GM18508 (cell line): ENCODE data around the gene MUC6.
"Not testable (repeated sequence)": the region's sequence is repeated elsewhere in the genome, so short reads cannot be mapped to it uniquely, and the experiment has no call there.

Experiments used
- ATAC-seq: cut with Tn5 transposase; IDR thresholded peaks from one replicate; pipeline ENCODE4 v1.9.1; 2021; ENCODE audit warnings: moderate number of reproducible peaks; ENCODE audit not compliant: insufficient read depth, unreplicated experiment

Gene MUC6

DNA sequence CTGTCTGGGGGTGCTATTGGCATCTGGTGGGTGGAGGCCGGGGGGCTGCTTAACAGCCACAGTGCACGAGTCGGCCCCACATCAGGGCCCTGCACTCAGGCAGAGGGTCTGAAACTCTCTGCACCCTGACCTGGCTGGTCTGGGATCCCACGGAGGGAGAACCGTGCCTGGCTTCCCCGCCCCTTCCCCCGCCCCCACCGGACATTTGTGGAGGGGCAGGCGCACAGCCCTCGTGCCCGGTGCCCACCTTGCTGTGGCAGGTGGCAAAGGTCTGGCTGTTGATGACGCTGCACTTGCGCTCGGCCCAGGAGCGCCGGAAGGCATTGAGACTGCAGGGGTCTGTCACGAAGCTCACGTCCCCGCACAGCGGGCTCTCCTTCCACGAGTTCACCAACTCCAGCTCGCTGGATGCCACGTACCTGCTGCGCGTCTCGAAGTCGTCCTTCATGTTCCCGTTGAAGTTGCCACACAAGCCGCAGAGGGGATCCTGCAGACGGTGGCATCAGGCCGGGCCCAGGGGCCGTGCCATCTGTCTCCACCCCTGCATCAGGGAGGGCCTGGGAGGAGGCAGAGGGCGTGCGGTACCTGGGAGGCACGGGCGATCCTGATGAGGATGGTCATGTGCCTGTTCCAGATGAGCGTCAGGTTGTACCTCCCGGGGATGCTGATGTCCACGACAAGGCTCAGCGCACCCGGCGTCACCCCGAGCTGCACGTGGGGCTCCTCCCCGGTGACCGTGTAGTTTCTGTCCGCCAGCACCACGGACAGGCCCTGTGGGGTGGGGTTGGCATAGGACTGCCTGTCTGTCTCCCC lies 11.7 kb downstream of the MUC6 start:
- ATAC-seq = no peak

DNA sequence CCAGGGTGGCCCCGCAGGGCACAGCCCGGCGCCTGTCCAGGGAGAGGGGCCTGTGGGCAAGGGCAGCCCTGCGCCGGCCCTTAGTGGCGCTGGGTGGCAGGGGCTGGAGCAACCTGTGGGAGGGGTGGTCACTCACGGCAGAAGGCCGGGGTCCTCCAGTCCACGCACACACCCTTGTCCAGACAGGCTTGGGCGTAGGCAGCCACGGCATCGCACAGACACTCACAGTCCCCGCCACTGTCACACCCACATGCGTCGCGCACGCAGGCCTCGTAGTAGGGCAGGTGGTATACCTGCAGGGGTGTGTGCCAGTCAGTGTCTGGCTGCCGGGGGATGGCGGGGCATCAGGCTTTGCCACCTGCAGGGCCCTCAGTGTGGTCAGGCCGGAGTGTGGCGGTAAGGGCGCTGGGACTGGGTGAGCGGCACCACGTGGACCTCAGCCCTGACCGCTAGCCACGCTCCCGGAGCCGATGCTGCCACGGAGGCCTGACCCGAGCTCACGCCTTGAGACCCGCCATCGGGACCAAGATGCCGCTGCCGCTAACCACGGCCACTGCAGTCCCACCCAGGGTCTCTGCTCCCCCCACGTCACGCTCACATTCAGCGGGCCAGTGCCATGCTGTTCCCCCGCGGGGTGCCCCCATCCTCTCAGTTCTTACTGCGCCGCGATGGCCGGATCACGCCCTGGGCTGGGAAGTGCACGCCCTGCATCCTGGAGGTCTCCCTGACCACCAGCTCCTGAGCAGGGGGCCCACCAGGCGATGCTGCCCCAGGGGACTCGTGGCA lies 12.5 kb downstream of the MUC6 start:
- ATAC-seq = no peak

DNA sequence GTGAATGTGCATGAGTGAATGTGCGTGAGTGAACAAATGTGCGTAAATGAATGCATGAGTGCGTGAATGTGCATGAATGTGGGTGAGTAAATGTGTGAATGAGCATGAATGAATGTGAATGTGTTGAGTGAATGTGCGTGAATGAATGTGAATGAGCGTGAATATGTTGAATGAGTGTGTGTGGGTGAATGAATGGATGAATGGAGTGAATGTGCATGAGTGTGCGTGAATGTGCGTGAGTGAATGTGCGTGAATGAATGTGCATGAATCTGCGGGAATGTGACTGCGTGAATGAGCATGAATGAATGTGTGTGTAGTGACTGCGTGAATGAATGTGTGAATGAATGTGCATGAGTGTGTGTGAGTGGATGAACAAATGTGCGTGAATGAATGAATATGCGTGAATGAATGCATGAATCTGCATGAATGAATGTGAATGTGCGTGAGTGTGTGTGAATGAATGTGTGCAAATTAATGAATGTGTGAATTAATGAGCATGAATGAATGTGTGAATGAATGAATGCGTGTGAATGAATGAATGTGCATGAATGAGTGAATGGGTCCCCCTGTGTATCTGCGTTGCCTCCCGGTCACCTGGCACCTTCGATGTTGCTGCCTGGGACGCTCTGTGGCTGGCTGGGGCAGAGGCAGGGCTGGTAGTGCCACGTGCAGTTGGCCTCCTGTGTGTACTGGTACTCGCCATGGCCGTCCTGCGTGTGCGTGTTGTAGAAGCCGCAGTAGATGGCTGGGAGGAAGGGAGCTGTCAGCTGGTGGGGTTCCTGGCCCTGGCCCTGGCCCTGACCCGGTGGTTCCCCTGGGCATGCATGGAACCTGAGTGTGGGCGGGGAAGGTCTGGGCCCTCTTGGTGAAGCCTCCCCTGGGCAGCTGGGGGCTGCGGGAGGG lies 13.4 kb downstream of the MUC6 start:
- no peak for ATAC-seq

DNA sequence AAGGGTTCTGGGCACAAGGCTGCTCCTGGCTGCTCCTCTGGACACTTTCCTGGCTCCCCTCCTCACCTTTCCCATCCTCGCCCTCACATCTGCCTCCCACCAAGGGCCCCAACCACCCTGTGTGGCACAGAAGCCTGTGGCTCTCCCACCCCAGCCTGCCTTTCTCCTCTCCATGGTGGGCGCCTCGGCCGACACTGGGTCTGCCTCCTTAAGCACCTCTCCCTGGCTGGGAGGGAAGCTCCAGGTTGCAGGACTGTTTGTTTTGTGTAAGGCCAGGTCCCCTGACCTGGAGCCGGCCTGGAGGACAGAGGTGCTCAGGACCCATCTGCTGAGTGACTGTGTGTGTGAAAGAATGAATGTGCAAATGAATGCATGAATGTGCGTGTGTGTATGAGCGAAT lies 14.1 kb downstream of the MUC6 start:
- ATAC-seq = no peak

DNA sequence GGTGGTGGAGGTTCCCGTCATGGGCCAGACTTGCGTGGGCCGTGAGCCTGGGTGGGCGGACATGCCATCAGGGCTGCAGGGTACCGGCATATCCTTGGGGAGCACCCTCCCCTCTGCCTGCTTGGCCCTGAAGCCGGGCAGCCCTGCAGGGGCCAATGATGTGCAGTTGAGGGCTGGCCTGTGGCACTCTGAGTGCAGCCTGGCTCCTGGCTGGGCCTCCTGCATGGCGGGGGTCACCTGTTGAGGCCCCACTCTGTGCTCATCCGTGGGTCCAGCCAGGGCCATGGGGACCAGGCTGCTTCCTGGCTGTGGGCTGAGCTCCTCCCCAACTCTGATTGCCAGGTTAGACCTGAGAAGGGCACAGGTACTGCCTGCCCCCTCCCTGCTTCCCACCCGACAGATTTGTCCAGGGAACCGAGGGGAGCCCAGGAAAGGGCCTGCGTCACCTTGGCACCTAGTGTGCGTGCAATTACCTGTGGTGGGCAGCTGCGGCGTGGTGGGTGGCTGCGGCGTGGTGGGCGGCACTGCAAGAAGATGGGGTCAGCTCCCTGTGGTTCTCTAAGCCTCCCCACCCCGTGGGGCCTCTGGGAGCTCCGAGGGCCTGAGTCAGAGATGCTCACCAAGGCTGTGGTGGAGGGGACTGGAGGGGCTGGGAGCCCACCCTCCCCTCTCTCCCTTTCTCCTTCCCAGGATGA lies 16.2 kb downstream of the MUC6 start:
- ATAC-seq = no peak

DNA sequence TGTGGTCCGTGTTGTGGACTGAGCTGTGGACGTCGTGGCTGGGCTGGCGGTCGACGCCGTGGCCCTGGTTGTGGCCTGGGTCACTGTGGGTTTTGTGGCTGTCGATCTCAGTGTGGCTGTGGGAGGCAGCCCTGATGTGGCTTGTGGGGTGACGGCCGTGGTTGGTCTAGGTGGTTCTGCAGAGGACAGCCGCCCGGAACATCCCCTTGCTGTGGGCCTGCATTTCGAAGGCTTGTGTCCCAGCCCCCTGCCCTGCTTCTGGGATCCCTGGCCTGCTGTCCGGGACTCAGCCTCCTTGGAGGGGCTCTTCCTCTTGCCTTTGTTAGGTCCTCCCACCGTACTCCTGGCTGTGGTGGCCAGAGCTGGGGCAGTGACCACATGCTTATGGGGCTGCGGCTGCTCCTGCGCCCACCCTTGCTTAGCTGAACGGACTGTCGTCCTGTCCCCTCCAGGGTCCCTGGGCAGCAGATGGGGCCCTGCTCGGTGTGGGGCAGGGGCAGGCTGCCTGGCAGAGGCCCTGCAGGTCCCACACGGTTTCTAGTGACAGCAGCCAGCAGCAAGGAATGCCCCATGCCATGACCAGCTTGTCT lies 17.1 kb downstream of the MUC6 start:
- no peak for ATAC-seq

DNA sequence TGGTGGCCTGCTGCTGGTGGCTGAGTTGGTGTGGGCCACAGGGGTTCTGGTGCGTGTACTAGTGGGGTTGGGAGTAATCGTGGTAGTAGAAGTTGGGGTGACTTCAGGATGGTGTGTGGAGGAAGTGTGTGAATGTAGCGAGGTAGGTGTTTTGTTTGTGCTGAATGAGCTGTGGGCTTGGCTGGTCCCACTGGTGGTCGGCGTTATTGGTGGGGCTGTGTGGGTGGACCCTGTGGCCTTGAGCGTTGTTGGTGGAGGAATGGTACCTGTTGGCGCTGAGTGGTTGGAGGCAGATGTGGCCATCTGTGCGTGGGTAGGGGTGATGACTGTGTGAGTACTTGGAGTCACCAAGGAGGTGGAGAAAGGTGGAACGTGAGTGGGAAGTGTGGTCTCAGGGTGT lies 18.4 kb downstream of the MUC6 start:
- ATAC-seq = no peak

DNA sequence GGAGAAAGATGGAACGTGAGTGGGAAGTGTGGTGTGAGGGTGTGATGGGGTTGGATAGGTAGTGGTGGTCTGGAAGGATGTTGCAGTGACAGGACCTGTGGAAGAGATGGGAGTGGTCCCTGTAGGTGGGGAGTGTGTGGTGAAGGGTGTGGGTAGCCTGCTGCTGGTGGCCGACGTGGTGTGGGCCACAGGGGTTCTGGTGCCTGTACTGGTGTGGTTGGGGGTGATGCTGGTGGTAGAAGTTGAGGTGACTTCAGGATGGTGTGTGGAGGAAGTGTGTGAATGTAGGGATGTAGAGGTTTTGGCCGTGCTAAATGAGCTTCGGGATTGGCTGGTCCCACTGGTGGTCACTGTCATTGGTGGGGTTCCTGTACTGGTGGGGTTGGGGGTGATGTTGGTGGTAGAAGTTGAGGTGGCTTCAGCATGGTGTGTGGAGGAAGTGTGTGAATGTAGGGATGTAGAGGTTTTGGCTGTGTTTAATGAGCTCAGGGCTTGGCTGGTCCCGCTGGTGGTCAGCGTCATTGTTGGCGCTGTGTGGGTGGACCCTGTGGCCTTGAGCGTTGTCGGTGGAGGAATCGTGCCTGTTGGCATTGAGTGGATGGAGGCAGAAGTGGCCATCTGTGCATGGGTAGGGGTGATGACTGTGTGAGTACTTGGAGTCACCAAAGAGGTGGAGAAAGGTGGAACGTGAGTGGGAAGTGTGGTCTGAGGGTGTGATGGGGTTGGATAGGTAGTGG lies 19.1 kb downstream of the MUC6 start:
- ATAC-seq = no peak

DNA sequence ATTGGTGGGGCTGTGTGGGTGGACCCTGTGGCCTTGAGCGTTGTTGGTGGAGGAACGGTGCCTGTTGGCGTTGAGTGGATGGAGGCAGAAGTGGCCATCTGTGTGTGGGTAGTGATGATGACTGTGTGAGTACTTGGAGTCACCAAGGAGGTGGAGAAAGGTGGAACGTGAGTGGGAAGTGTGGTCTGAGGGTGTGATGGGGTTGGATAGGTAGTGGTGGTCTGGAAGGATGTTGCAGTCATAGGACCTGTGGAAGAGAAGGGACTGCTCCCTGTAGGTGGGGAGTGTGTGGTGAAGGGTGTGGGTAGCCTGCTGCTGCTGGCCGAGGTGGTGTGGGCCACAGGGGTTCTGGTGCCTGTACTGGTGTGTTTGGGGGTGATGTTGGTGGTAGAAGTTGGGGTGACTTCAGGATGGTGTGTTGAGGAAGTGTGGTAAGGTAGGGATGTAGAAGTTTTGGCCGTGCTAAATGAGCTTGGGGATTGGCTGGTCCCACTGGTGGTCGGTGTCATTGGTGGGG lies 19.9 kb downstream of the MUC6 start:
- ATAC-seq = not testable (repeated sequence)

DNA sequence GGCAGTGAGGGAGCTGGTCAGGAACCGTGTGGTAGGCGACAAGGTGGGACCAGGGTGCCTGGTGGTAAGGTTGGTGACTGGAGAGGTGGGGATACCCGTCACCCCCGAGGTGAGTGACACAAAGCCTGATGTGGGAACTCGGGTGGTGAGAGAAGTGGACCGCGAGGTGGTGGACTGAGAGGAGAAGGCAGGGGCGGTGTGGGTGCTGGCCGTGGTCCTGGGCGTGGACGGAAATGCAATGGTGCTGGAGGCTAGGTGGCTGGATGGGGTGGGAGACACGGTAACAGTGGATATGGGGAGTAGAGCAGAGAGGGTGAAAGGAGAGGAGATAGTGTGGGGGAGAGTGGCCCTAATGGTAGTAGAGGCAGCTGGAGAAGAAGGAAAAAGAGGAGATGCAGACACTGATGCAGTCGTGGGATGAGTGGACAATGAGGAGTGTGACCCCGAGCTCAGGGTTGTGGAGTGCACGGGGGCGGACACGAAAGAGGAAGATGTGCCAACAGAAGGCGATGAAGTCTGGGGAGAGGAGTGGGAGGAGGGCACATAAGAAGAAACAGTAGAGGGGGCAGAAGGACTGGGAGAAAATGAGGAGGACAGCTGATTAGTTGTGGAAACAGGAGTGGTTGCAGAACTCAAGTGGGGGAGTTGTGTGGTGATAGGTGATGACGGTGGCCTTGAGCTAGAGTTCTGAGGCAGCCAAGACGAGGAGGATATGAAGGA lies 20.5 kb downstream of the MUC6 start:
- ATAC-seq = no peak

DNA sequence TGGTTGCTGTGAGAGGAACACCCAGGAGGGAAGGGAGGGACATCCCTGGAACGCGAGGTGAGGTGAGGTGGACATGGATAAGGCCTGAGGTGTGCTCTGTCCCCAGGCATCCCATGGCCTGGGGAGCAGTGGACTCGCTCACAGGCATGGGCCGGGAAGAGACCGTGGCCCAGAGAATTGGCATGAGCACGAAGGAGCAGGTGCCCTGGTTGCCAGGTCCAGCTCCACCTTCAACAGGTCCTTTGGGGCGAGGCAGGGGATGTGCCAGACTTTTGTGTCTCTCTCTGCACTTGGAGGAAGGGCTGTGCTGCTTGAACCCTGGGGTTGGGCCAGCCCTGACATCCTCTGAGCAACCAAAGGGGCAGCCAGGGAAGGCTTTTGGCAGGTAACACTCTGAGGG lies 21.5 kb downstream of the MUC6 start:
- ATAC-seq = no peak

DNA sequence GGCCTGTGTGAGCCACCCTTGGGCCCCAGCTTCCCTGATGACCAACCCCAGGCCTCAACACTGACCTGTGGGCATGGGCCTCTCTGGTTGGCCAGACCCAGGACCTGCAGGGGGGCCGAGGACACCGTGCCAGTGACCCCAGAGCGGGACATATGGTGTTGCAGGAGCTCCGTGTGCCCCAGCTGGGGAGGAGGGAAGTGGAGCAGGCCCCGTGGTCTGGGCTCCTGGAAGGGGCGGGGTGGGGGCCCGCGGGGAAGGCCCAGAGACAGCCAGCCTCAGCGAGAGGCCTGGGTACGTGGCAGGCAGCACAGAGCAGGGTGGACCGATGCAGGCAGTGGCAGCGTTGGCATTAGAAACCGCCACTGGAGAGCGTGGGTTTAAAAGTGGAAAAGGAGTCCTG lies 22.2 kb downstream of the MUC6 start:
- ATAC-seq = no peak

DNA sequence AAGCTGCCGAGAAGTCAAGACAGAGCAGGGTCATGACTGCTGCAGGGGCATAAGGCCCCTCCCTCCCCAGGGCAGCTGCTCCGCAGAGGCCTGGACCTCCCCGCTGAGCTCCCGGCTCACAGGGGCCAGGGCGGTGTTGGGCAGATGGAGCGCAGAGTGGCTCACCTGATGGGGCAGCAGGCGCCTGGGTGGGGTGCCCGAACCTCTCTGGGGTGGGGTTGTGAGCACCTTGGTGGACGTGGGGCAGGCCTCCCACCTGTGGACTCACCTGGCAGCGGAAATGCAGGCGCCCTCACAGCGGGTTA lies 22.9 kb downstream of the MUC6 start:
- ATAC-seq = no peak

DNA sequence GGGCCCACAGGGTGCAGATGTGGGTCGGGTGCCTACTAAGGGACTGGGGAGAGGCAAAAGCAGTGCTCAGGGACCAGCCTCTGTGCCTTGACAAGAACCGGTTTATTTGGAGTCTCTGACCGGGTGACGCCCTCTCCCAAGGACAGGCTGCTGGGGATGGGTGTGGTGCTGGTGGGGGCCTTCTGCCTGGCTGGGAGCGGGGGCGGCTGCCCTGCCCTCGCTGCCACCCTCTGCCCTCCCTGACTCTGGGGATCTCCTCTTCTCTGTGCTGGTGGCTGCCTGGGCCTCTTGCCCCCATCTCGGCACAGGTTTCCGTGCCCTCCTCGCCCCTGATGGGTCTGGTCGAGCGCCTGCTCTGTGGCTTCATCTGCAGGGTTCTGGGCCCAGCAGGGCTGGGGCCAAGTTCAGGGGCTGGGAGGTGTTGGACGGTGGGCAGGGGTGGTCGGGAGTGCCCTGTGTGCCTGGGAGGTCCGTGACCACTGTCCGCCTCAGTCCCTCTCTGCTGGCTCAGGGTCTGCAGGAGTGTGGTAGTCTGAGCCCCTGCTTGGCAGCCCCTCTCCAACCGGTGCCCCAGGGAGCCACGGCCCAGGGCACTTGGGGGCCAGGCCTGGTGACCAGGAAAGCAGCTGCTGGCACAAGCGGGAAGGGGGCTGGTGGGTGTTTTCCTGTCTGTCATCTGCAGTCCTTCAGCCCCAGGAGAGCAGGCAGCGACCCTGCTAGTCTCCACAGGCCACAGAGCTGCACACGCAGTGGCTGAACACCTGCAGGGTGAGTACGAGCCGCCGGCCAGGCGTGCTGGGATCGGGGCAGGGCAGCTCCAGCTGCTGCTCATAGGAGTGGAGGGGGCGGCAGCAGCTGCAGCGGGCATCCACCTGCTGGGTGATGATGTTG lies 23.5 kb downstream of the MUC6 start:
- ATAC-seq = no peak

DNA sequence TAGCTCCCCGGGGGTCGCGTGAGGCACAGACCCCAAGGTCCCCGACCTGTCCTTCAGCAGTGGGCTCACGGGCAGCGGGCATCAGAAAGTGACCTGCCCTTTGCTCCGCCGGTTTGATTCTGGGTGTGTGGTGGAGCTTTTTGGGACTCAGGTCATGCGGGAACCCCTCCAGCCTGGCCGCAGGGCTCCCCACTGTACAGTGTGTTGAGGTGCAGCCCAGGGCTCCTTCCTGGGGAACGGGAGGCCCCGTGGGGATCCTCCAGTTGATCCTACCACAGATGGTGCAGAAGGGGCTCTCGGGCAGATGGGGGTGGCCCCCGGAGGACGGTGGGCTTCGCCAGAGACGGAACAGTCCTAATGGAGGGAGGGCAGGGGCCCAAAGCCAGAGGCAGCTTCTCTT lies 24.2 kb downstream of the MUC6 start:
- ATAC-seq = no peak

DNA sequence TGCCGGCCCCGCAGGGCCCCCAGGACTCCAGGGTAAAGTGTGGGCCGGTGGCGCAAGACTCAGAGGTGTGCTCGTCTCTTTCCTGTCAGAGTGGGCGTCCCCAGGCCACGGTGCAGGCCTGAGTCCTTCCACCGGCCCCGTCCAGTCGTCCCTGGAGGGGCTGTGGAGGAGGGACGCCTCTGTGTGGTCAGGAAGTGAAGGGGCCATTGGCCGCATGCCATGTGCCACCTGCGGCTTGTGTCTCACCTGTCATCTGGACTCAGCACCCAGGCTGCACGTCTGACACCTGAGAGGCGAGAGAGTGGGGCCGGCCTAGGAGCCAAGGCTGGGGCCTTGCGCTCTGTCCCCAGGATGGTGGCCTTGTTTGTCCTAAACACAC lies 25.2 kb downstream of the MUC6 start:
- ATAC-seq = no peak

DNA sequence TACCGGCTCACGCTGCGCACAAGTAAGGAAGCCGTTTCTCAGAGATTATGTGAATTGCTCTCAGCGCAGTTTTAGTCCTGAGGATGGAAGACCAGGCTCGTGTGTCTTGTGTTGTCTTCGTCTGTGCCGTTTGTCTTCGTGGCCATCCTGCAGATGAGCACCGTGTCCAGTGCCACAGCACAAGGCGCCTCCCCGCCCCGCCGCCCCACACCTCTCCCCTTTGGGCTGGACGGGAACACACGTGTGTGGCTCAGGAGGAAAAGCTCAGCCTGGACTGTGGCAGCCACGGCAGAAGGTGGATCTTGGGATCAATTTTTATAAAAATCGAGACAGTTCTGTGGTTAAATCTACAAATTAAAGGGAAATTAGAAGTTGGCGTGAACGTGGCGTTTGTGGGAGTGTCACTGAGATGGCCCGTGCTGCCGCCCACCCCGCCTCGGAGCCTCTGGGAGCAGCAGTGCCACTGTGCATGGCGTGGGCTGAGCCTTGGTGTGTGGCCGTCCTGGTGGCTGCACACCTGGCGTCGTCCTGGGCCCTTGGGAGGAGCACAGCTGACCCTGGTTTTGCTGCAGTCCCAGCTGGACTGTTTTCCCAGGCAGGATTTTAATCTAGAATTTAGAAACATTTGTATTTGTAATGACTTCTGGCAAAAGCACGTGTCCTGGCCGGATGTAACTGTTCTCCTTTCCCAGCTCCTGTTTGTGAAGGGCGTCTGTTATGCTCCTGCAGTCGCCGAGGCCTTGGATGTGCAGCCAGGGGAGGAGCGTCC lies 25.8 kb downstream of the MUC6 start:
- no peak for ATAC-seq
